GM12878 (cell line): ENCODE measurements around the gene ADCY10.

Source experiments
- CBX3 ChIP-seq: fragments of 200-600 bp; sonication (generic); IDR thresholded peaks from 2 replicates; pipeline ENCODE4 v1.6.1; 2016; ENCODE audit warnings: low read depth, borderline replicate concordance
- HCFC1 ChIP-seq: fragments of 150-350 bp; IDR thresholded peaks from 2 replicates; pipeline ENCODE4 v1.6.1; 2014; ENCODE audit warnings: low read length
- JUND ChIP-seq: IDR thresholded peaks from 2 replicates; pipeline ENCODE4 v1.6.1; 2012; ENCODE audit warnings: low read depth, mild to moderate bottlenecking, low read length, improper control_type of control experiment, moderate library complexity
- POLR2AphosphoS2 ChIP-seq: IDR thresholded peaks from 2 replicates; pipeline ENCODE4 v1.6.1; 2011; ENCODE audit warnings: low read depth, mild to moderate bottlenecking, low read length, improper control_type of control experiment, moderate library complexity
- POLR2AphosphoS5 ChIP-seq: IDR thresholded peaks from 2 replicates; pipeline ENCODE4 v1.6.1; 2011; ENCODE audit warnings: mild to moderate bottlenecking, low read length, inconsistent platforms
- POU2F2 ChIP-seq: IDR thresholded peaks from 3 replicates; pipeline ENCODE4 v1.6.1; 2011; ENCODE audit warnings: low read depth, mild to moderate bottlenecking, low read length, borderline replicate concordance
- RBBP5 ChIP-seq: fragments of 200-600 bp; sonication (generic); conservative IDR thresholded peaks from 2 replicates; pipeline ENCODE4 v1.6.1; 2016
- SMAD5 ChIP-seq: IDR thresholded peaks from 2 replicates; pipeline ENCODE4 v1.6.1; 2016; ENCODE audit warnings: antibody characterized with exemption, low read depth
- TARDBP ChIP-seq: IDR thresholded peaks from 2 replicates; pipeline ENCODE4 v1.6.1; 2016; ENCODE audit warnings: borderline replicate concordance
- TF ChIP-seq, protein P1 (sequence below), 3 experiments: IDR thresholded peaks in 2 of 3; conservative IDR thresholded peaks in 1 of 3; 2 replicates each; pipeline ENCODE4 v1.5.1; 2011; ENCODE audit warnings: low read depth in 3 of 3, low read length in 3 of 3, mild to moderate bottlenecking in 3 of 3, control low read depth in 2 of 3, moderate library complexity in 2 of 3, inconsistent platforms in 1 of 3, mixed read lengths in 1 of 3; ENCODE audit not compliant: control insufficient read depth in 2 of 3, insufficient read depth in 1 of 3; ENCODE audit errors: extremely low read depth in 1 of 3
- TF ChIP-seq, protein P2 (sequence below): IDR thresholded peaks from 2 replicates; pipeline ENCODE4 v1.6.1; 2012; ENCODE audit warnings: mild to moderate bottlenecking, low read depth, low read length

DNA sequence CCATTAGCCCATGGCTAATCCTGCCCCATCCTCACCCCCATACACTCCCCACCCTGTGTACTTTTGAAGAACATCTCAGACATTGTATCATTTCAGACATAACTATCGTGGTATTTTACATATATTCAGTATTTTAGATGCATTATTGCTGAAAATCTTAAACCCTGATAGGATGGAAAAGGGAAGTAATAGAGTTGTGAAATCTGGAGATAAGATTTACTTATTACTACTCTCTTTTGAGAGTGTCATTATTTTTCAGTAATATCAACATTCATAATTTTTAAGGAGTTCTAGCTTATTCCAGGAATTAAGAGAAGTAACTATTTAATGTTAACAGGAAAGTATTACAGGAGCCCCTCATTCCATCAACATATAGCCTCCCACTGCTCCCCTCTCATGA, 34.4 kb downstream of the ADCY10 start:
- TF ChIP-seq SMAD5 (no peak), JUND (no peak), CBX3 (no peak), HCFC1 (no peak), POLR2AphosphoS5 (no peak), POLR2AphosphoS2 (no peak), POU2F2 (no peak), RBBP5 (no peak), TARDBP (no peak)
- TF ChIP-seq, protein P1, sequence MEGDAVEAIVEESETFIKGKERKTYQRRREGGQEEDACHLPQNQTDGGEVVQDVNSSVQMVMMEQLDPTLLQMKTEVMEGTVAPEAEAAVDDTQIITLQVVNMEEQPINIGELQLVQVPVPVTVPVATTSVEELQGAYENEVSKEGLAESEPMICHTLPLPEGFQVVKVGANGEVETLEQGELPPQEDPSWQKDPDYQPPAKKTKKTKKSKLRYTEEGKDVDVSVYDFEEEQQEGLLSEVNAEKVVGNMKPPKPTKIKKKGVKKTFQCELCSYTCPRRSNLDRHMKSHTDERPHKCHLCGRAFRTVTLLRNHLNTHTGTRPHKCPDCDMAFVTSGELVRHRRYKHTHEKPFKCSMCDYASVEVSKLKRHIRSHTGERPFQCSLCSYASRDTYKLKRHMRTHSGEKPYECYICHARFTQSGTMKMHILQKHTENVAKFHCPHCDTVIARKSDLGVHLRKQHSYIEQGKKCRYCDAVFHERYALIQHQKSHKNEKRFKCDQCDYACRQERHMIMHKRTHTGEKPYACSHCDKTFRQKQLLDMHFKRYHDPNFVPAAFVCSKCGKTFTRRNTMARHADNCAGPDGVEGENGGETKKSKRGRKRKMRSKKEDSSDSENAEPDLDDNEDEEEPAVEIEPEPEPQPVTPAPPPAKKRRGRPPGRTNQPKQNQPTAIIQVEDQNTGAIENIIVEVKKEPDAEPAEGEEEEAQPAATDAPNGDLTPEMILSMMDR (IDR thresholded peaks at IDR 0.05 in 2 of 3, conservative IDR thresholded peaks at IDR 0.05 in 1 of 3; ENCODE audit: control insufficient read depth in 2 of 3, extremely low read depth in 1 of 3, insufficient read depth in 1 of 3, low read depth in 3 of 3, low read length in 3 of 3) = no peak
- TF ChIP-seq, protein P2, sequence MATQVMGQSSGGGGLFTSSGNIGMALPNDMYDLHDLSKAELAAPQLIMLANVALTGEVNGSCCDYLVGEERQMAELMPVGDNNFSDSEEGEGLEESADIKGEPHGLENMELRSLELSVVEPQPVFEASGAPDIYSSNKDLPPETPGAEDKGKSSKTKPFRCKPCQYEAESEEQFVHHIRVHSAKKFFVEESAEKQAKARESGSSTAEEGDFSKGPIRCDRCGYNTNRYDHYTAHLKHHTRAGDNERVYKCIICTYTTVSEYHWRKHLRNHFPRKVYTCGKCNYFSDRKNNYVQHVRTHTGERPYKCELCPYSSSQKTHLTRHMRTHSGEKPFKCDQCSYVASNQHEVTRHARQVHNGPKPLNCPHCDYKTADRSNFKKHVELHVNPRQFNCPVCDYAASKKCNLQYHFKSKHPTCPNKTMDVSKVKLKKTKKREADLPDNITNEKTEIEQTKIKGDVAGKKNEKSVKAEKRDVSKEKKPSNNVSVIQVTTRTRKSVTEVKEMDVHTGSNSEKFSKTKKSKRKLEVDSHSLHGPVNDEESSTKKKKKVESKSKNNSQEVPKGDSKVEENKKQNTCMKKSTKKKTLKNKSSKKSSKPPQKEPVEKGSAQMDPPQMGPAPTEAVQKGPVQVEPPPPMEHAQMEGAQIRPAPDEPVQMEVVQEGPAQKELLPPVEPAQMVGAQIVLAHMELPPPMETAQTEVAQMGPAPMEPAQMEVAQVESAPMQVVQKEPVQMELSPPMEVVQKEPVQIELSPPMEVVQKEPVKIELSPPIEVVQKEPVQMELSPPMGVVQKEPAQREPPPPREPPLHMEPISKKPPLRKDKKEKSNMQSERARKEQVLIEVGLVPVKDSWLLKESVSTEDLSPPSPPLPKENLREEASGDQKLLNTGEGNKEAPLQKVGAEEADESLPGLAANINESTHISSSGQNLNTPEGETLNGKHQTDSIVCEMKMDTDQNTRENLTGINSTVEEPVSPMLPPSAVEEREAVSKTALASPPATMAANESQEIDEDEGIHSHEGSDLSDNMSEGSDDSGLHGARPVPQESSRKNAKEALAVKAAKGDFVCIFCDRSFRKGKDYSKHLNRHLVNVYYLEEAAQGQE = no peak
